Upper lobe of left lung (tissue), 6 donors: Measurements from ENCODE around the gene PARD3B. TPM values are rescaled to one million over a fixed set of nuclear protein-coding genes. Genes with fewer than 3 reads are reported as not detected.

Source experiments
- ATAC-seq, 2 donors: fragments of 200-7000 bp; cut with Tn5 transposase; one replicate each; pipeline ENCODE4 v1.9.1; 2022; ENCODE audit warnings: mild to moderate bottlenecking in 2 of 2, moderate library complexity in 2 of 2; ENCODE audit not compliant: low FRiP score in 2 of 2
- DNase-seq, 2 donors: peaks; one replicate each; pipeline ENCODE4 v3.0.0-alpha.2; 2019 to 2020
- H3K27ac ChIP-seq, 4 donors: fragments of 200-600 bp; sonication (generic); one replicate each; pipeline ENCODE4 v1.5.1; 2016 to 2019
- H3K27me3 ChIP-seq, 4 donors: fragments of 200-600 bp; sonication (generic); one replicate each; pipeline ENCODE4 v1.5.1; 2017 to 2019
- H3K36me3 ChIP-seq, 4 donors: fragments of 200-600 bp; sonication (generic); one replicate each; pipeline ENCODE4 v1.5.1; 2016 to 2019
- H3K4me1 ChIP-seq, 4 donors: fragments of 200-600 bp; sonication (generic); one replicate each; pipeline ENCODE4 v1.5.1; 2018 to 2019
- H3K4me3 ChIP-seq, 4 donors: fragments of 200-600 bp; sonication (generic); one replicate each; pipeline ENCODE4 v1.5.1; 2017 to 2019; ENCODE audit warnings: mild to moderate bottlenecking in 2 of 4, moderate library complexity in 1 of 4
- H3K9me3 ChIP-seq, 4 donors: fragments of 200-600 bp; sonication (generic); one replicate each; pipeline ENCODE4 v1.5.1; 2018 to 2019
- EP300 ChIP-seq, 4 donors: sonication (generic); formaldehyde crosslinking; IDR thresholded peaks; one replicate each; pipeline ENCODE4 v1.5.1; 2017; ENCODE audit warnings: antibody characterized with exemption in 4 of 4, control low read depth in 2 of 4
- POLR2A ChIP-seq, 4 donors: fragments of 450-650 bp; IDR thresholded peaks; one replicate each; pipeline ENCODE4 v1.5.1; 2016 to 2017; ENCODE audit warnings: antibody characterized with exemption in 4 of 4, mild to moderate bottlenecking in 2 of 4
- POLR2AphosphoS5 ChIP-seq, 2 donors: sonication (generic); formaldehyde crosslinking; IDR thresholded peaks; one replicate each; pipeline ENCODE4 v1.5.1; 2017; ENCODE audit warnings: antibody characterized with exemption in 2 of 2
- WGBS, 2 donors: methylation state at CpG; one replicate each; pipeline ENCODE4 v1.1.5; 2017 to 2018; 5-methylcytosine and 5-hydroxymethylcytosine counted together
- total RNA-seq, 6 donors: library from RNA; depleted of rRNA in 4 of 6; stranded (reverse); fragments of >200 nt in 4 of 6; gene quantifications; one replicate each; pipeline versions ENCODE4 v1.1.0 to v1.2.1, GENCODE V29; 2016 to 2021
- TF ChIP-seq, protein P1 (sequence below), 6 experiments: fragments of 450-650 bp in 4 of 6; fragments of 200-600 bp in 2 of 6; sonication (generic) in 2 of 6; IDR thresholded peaks; one replicate each; pipeline ENCODE4 v1.5.1; 2016 to 2019; ENCODE audit warnings: antibody characterized with exemption in 6 of 6
- donor health status: DM: no; HTN: no; CAD: no; lungs with moderate emphysema.
- donor health status: DM: no; HTN: yes; CAD: no; lungs with severe emphysema.

The PARD3B gene
- total RNA-seq, 6 donors from 2014 or later = 17.8 to 44.9 (median 24.2) TPM

DNA sequence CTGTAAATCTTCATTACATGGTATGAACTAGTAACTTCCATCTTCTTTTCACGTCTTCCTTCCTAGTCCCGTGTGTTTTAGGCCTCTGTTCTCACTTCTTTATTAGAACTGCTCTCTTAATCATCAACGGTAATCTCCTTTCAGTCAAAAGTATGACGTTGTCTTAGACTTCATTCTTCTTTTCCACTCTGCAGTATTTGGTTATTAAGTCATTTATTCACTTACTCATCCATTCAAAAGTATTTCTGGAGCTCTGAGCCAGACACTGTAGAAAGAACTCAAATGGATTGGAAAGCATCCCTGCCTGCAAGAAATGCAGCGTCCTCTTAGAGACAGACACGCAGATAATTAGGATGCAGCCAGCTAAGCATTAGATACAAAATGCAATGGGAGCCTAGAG, 642.5 kb downstream of the PARD3B start:
- Histone ChIP-seq H3K27ac (no peak overlapping the region), H3K36me3 (no peaks in the 10 kb centered on the region), H3K4me1 (no peaks in the 10 kb centered on the region), H3K9me3 (no peaks in the 10 kb centered on the region), H3K4me3 (no peak overlapping the region), H3K27me3 (no peaks in the 10 kb centered on the region)
- no peak for DNase-seq
- ATAC-seq = no peak
- 90 to 94% methylated on average over 6 of the region's 6 CpGs for WGBS, 2 donors
- no peak for TF ChIP-seq POLR2A (IDR thresholded peaks at IDR 0.05)

GRCh38 chr2:205188239-205189138, 643.2 kb downstream of the PARD3B start:
- Histone ChIP-seq H3K27ac (no peak overlapping the region), H3K27me3 (no peaks in the 10 kb centered on the region), H3K36me3 (no peaks in the 10 kb centered on the region), H3K9me3 (no peaks in the 10 kb centered on the region), H3K4me1 (no peaks in the 10 kb centered on the region), H3K4me3 (no peak overlapping the region)
- ATAC-seq (peak in 1 of 2 donors; percentile 73), DNase-seq (no peak)
- TF ChIP-seq POLR2AphosphoS5 (IDR thresholded peaks at IDR 0.05) (no peak), POLR2A (IDR thresholded peaks at IDR 0.05) (no peak), EP300 (IDR thresholded peaks at IDR 0.05) (no peak)
- TF ChIP-seq, protein P1, sequence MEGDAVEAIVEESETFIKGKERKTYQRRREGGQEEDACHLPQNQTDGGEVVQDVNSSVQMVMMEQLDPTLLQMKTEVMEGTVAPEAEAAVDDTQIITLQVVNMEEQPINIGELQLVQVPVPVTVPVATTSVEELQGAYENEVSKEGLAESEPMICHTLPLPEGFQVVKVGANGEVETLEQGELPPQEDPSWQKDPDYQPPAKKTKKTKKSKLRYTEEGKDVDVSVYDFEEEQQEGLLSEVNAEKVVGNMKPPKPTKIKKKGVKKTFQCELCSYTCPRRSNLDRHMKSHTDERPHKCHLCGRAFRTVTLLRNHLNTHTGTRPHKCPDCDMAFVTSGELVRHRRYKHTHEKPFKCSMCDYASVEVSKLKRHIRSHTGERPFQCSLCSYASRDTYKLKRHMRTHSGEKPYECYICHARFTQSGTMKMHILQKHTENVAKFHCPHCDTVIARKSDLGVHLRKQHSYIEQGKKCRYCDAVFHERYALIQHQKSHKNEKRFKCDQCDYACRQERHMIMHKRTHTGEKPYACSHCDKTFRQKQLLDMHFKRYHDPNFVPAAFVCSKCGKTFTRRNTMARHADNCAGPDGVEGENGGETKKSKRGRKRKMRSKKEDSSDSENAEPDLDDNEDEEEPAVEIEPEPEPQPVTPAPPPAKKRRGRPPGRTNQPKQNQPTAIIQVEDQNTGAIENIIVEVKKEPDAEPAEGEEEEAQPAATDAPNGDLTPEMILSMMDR (IDR thresholded peaks at IDR 0.05) = no peak
- WGBS, 2 donors = 76 to 81% methylated on average over 9 of the region's 9 CpGs

DNA sequence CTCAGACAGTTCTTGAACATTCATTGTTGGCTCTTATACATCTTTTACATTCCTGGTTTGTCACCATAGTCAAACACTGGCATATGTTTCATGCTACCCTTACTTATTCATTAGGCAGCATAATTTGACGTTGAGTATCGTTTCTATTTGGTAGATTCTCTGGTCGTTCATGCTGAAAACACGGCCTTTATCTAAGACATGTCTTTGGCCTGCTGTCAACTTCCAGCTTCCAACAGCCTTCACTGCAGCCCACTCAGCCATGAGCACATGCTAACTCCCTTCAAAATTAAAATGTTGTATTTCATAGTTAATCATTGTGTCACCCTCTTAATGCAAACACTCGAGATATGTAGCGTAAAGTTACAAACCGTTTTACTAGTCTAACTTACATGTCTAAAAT, 644.0 kb downstream of the PARD3B start:
- no peaks in the 10 kb centered on the region for H3K4me1 ChIP-seq
- 62 to 77% methylated on average over 7 of the region's 7 CpGs for WGBS, 2 donors
- H3K27ac ChIP-seq = no peak overlapping the region
- no peaks in the 10 kb centered on the region for H3K27me3 ChIP-seq
- no peak for ATAC-seq
- no peak for DNase-seq
- H3K36me3 ChIP-seq = no peaks in the 10 kb centered on the region
- H3K4me3 ChIP-seq = no peak overlapping the region
- TF ChIP-seq POLR2AphosphoS5 (IDR thresholded peaks at IDR 0.05) = no peak
- TF ChIP-seq, protein P1 (IDR thresholded peaks at IDR 0.05) = no peak
- TF ChIP-seq POLR2A (IDR thresholded peaks at IDR 0.05) = no peak
- TF ChIP-seq EP300 (IDR thresholded peaks at IDR 0.05) = no peak
- H3K9me3 ChIP-seq = no peaks in the 10 kb centered on the region

DNA sequence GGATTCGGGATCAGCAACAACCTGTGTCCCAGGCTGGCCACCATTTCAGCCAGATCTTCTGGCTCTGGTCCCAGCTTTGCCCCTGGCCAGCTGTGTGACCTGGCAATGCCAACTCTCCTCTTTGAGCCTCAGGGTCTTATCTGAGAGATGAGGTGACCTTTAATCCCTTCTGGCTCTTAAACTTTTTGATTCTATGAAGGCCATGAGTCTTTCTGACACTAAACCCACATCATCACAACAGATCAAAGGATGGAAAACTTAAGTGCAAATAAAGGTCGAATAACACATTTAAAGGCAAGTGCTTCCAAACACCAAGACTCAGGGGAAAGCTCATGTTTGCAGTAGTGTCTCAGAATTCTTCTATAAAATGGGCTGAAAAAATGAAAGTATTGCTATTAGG, 645.3 kb downstream of the PARD3B start:
- ATAC-seq (no peak), DNase-seq (no peak)
- TF ChIP-seq EP300 (IDR thresholded peaks at IDR 0.05) (no peak), POLR2AphosphoS5 (IDR thresholded peaks at IDR 0.05) (no peak), POLR2A (IDR thresholded peaks at IDR 0.05) (no peak)
- TF ChIP-seq, protein P1 (IDR thresholded peaks at IDR 0.05) = no peak
- Histone ChIP-seq H3K27ac (no peak overlapping the region), H3K9me3 (no peaks in the 10 kb centered on the region), H3K36me3 (no peaks in the 10 kb centered on the region), H3K4me1 (no peaks in the 10 kb centered on the region), H3K27me3 (no peaks in the 10 kb centered on the region), H3K4me3 (no peak overlapping the region)
- 78 to 91% methylated on average over 2 of the region's 2 CpGs for WGBS, 2 donors

DNA sequence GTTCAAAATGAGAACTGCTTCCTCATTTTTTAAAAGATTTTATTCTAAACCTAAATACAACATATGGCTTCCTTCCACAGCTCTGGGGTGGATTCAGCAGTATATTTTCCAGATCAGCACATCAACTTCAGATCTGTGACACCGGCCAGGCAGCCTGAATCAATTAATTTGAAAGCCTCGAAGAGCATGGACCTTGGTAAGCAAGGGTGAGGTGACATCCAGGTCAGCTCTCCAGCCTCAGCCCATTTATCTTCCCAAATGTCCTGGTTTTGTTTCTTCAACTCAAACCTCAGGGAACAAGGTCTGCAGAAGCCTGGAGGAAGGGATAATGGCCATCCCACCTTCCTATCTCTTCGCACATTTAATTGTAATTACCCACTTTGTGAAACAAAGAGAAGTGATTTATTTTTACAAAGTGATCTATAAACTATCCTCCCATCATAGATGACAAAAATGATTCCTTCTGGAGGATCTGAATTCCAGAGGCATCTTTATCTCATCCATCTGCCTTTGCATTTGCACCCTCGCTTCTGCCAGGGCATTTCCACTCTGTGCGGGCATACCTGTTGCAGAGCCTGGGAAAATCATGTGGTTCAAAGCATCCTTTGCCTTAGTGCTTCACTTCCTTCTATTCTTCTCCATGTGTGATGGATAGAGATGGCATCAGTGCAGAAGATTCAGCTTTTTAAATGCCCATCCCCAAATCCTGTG, 648.0 kb downstream of the PARD3B start:
- Histone ChIP-seq H3K9me3 (no peaks in the 10 kb centered on the region), H3K4me3 (no peak overlapping the region), H3K36me3 (no peaks in the 10 kb centered on the region), H3K27me3 (no peaks in the 10 kb centered on the region), H3K4me1 (no peaks in the 10 kb centered on the region), H3K27ac (no peak overlapping the region)
- DNase-seq (no peak), ATAC-seq (no peak)
- 73 to 77% methylated on average over 5 of the region's 5 CpGs for WGBS, 2 donors
- TF ChIP-seq POLR2AphosphoS5 (IDR thresholded peaks at IDR 0.05) (no peak), EP300 (IDR thresholded peaks at IDR 0.05) (no peak), POLR2A (IDR thresholded peaks at IDR 0.05) (no peak)
- TF ChIP-seq, protein P1 (IDR thresholded peaks at IDR 0.05) = no peak
